Stimulated activated CD8-positive, alpha-beta memory T cell treated with anti-CD3 and anti-CD28 coated beads, Interleukin-15, amount 100 ng/mL, for 48 hours (primary cell): Measurements from ENCODE around the gene CORO2B.

Source experiments
- DNase-seq, 2 donors: peaks; one replicate each; pipeline ENCODE4 v3.0.0-alpha.2; 2020; ENCODE audit warnings: low read depth in 2 of 2

CORO2B gene

GRCh38 chr15:68608844-68609232 lies 30.0 kb downstream of the CORO2B start:
- DNase-seq, result no peak

GRCh38 chr15:68609629-68610028 lies 30.8 kb downstream of the CORO2B start:
- DNase-seq, result no peak

- no peak for DNase-seq
Measured at GRCh38 chr15:68610825-68611224, 32.0 kb downstream of the CORO2B start.

- DNase-seq, result no peak
Measured at GRCh38 chr15:68612503-68612902, 33.7 kb downstream of the CORO2B start.

- DNase-seq, result no peak
Measured at GRCh38 chr15:68612979-68613740, 34.4 kb downstream of the CORO2B start.

- no peak for DNase-seq
Measured at GRCh38 chr15:68614286-68615035, 35.7 kb downstream of the CORO2B start.

GRCh38 chr15:68615301-68615700 lies 36.5 kb downstream of the CORO2B start:
- DNase-seq, result no peak

- DNase-seq, result no peak
Measured at GRCh38 chr15:68615811-68616210, 37.0 kb downstream of the CORO2B start.

GRCh38 chr15:68616397-68616796 lies 37.6 kb downstream of the CORO2B start:
- no peak for DNase-seq

- DNase-seq, result no peak
Measured at GRCh38 chr15:68617001-68617400, 38.2 kb downstream of the CORO2B start.

- DNase-seq, result no peak
Measured at GRCh38 chr15:68617777-68618176, 39.0 kb downstream of the CORO2B start.

GRCh38 chr15:68618394-68618793 lies 39.6 kb downstream of the CORO2B start:
- DNase-seq, result no peak

GRCh38 chr15:68618908-68619698 lies 40.3 kb downstream of the CORO2B start:
- no peak for DNase-seq

GRCh38 chr15:68620721-68621527 lies 42.1 kb downstream of the CORO2B start:
- no peak for DNase-seq

- no peak for DNase-seq
Measured at GRCh38 chr15:68621535-68621934, 42.7 kb downstream of the CORO2B start.

- DNase-seq, result no peak
Measured at GRCh38 chr15:68623301-68623892, 44.6 kb downstream of the CORO2B start.

GRCh38 chr15:68625853-68626252 lies 47.1 kb downstream of the CORO2B start:
- no peak for DNase-seq

GRCh38 chr15:68626283-68626682 lies 47.5 kb downstream of the CORO2B start:
- no peak for DNase-seq

GRCh38 chr15:68626739-68627138 lies 47.9 kb downstream of the CORO2B start:
- no peak for DNase-seq

- DNase-seq, result no peak
Measured at GRCh38 chr15:68627476-68627875, 48.7 kb downstream of the CORO2B start.

- no peak for DNase-seq
Measured at GRCh38 chr15:68627995-68628394, 49.2 kb downstream of the CORO2B start.
